Left kidney (tissue), 8 donors: ENCODE data around the gene PRAMEF8. TPM values are rescaled to one million over a fixed set of nuclear protein-coding genes. Genes with fewer than 3 reads are reported as not detected.
"Not testable (repeated sequence)": the region's sequence is repeated elsewhere in the genome, so short reads cannot be mapped to it uniquely, and the experiment has no call there.

Experiments used
- DNase-seq: peaks from one replicate; pipeline ENCODE4 v3.0.0-alpha.2; 2013
- long read RNA-seq, 8 donors: transcript quantifications; one replicate each; lab custom pipeline, GENCODE V29; 2026
- polyA plus RNA-seq: library from polyadenylated mRNA; unstranded; fragments of 120-200 nt; gene quantifications from one replicate; pipeline ENCODE4 v1.2.1, GENCODE V29; 2013; ENCODE audit not compliant: insufficient read length

The PRAMEF8 gene
- not detected for polyA plus RNA-seq
- long read RNA-seq, donor 1 = 0 reads
- long read RNA-seq, donor 2 = 0 reads
- long read RNA-seq, donor 3 = 0 reads
- long read RNA-seq, donor 4 = 0 reads
- long read RNA-seq, donor 5 = 0 reads
- long read RNA-seq, donor 6 = 0 reads
- long read RNA-seq, donor 7 = 0 reads
- long read RNA-seq, donor 8 = 0 reads

DNA sequence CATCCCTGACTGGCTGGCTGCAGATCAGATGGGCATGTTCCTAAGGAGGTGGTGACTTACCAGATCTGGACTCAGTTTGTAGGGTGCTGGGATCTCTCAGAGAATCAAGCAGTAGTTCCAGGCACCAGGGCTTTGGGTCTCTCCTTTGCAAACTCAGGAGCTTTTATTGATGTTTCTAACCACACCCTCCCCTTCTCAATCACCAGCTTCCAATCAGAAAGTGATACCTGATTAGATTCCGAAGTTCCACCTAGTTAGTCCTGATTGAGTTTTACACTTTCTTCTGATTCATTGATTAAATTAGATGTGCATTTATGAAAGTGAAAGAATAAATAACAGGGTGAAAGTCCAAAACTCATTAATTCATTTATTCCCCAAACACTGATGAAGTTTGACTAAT lies at the start of gene PRAMEF8:
Gene PRAMEF8, minus strand, starts transcription at position 101 of the 400 bp plus-strand sequence. CDS start 1,046 bp downstream, outside the sequence.
- DNase-seq = not testable (repeated sequence)

DNA sequence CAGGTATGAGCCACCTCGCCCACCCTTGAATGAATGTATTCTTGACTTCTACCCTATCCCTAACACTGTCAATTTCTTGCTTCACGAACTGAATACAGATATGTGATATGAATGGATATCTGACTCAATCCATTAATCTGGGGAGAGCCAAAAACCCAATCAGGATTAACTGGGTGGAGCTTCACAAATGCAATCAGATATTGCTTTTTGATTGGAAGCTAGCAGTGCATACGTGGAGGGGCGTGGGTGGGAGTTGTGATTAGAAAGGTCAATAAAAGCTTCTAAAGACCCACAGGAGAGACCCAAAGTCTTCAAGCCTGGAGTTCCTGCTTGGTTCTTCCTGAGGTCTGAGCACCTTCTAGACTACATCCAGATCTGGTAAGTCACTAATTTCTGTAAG lies 30.3 kb upstream of the PRAMEF8 start, which contains the start of gene PRAMEF15:
Gene PRAMEF15, plus strand, starts transcription at position 301 of the 400 bp plus-strand sequence. CDS start 2,827 bp downstream, outside the sequence.
- not testable (repeated sequence) for DNase-seq

DNA sequence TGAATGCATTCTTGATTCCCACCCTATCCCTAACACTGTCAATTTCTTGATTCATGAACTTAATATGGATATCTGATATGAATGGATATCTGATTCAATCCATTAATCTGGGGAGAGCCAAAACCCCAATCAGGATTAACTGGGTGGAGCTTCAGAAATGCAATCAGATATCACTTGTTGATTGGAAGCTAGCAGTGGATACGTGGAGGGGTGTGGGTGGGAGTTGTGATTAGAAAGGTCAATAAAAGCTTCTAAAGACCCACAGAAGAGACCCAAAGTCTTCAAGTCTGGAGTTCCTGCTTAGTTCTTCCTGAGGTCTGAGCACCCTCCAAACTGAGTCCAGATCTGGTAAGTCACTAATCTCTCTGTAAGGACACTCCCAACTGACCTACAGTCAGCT lies 18.3 kb upstream of the PRAMEF8 start, which contains the start of gene PRAMEF33:
Gene PRAMEF33, plus strand, starts transcription at position 301 of the 400 bp plus-strand sequence. CDS start 2,416 bp downstream, outside the sequence.
- not testable (repeated sequence) for DNase-seq

DNA sequence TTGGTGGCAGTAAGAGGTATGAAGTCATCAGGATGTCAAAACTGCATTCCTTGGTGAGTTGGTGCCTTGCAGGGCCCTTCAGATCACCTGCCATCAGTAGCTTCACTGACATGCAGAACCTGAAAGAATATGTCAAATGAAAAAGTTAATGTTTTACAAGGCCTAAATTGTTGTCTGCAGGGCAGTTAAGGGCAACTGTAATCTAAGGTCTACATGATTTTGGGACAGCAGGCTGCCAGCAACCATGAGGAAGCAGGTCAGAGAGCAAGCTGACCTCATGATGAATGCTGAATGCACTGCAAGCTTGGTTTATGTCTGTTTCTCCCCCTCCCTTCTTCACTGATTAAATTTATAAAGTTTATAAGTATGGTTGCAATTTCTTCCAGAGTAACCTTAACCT lies 17.3 kb upstream of the PRAMEF8 start:
- not testable (repeated sequence) for DNase-seq

DNA sequence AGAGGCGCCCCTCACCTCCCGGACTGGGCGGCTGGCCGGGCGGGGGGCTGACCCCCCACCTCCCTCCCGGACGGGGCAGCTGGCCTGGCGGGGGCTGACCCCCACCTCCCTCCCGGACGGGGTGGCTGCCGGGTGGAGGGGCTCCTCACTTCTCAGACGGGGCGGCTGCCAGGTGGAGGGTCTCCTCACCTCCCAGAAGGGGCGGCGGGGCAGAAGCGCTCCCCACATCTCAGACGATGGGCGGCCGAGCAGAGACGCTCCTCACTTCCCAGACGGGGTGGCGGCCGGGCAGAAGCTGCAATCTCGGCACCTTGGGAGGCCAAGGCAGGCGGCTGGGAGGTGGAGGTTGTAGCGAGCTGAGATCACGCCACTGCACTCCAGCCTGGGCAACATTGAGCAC lies 13.8 kb upstream of the PRAMEF8 start:
- not testable (repeated sequence) for DNase-seq

DNA sequence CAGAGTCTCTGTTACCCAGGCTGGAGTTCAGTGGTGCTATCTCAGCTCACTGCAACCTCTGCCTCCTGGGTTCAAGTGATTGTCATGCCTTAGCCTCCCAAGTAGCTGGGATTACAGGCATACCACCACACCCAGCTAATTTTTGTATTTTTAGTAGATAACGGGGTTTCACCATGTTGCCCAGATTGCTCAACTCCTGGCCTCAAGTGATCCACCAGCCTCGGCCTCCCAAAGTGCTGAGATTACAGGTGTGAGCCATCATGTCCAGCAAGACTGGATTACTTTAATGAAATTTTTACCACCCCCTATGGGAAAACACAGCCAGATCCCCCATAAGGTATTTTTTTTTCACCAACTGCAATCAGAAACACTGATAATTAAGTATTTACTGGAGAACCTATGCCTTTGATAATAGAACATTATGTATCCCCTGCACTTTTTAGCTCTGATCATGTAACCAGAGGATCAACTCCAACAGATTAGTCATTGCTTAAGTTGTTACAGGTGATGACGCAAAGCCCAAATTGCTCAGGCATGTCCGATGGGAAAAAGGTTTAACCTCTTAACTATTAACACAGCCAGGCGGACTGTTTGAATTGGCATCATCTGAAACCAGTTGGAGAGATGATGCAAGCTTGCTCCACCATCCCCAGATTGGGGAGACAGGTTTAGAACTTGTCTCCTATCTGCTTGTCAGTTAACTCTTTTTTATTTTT lies 12.4 kb upstream of the PRAMEF8 start:
- not testable (repeated sequence) for DNase-seq

DNA sequence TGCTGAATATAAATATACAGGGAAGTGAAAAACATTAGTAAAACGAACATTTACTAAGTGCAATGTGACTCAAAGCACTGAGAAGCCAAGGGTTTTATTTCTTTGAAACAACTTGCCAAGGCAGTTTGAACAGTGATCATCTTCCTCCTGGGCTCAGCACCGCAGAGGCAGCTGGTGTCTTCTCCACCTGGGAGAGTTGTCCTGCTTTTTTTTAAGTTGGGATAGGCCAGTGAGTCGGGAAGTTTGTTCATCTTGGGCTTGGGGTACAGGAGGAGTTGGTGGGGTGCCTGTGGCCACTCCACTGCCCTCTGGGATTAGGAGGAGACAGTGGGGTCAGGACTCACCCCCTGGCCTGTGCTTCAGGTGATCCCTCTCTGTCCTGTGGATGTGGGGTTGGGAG lies 4.1 kb upstream of the PRAMEF8 start:
- DNase-seq = not testable (repeated sequence)

DNA sequence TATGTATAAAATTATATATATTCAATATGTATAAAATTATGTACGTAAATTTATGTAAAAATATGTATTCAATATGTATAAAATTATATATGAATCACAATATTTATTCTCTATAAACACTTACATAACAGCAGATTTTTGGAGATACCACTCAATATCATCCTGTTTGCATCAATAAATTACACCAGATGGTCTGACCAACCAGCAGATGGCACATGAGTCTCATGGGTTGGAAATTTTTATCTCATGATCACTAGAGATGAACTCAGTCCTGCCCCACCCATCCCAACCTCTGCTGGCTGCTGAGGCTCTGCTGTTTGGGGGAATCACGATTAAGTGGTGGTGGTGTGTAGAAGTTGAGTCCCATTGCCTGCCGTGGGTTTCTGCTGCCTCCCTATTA lies 5.3 kb downstream of the PRAMEF8 start:
- not testable (repeated sequence) for DNase-seq

DNA sequence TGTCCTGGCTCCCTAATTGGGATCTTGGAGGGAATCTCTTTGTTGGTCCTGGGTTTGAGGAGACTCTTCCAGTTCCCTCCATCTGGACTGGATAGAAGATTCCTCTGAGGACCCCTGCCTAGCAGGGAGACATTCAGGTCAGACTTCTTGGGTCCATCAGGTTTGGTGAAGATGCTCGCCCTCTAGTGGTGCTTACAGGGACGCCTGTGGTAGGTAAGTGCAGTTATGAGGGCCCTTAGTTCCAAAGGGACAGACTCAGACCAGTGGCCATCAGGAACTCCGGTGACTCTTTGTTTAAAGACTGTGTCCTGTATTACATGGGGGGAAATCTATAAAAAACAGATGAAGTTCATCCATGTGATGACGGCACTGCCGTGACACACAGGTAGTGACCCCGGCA lies 7.9 kb downstream of the PRAMEF8 start:
- DNase-seq = not testable (repeated sequence)

DNA sequence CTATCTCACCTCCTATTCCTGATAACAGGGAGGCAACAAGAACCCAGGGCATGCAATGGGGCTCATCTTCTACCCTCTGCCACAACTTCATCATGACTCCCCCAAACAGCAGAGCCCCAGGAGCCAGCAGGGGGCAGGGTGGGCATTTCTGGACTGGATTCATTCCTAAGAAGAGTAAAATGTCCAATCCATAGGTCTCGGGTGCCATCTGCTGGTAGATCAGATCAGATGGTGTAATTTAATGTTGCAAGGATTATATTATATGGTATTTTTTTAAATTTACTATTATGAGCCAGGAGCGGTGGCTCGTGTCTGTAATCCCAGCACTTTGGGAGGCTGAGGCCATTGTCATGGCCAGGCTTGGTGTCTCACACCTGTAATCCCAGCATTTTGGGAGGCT lies 19.8 kb downstream of the PRAMEF8 start:
- DNase-seq = not testable (repeated sequence)

DNA sequence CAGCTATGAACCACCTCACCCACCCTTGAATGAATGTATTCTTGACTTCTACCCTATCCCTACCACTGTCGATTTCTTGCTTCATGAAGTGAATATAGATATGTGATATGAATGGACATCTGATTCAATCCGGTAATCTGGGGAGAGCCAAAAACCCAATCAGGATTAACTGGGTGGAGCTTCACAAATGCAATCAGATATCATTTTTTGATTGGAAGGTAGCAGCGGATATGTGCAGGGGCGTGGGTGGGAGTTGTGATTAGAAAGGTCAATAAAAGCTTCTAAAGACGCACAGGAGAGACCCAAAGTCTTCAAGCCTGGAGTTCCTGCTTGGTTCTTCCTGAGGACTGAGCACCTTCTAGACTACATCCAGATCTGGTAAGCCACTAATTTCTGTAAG lies 31.0 kb downstream of the PRAMEF8 start, which contains the start of gene PRAMEF5:
Gene PRAMEF5, plus strand, starts transcription at position 301 of the 400 bp plus-strand sequence. CDS start 5,071 bp downstream, outside the sequence.
- DNase-seq = not testable (repeated sequence)

DNA sequence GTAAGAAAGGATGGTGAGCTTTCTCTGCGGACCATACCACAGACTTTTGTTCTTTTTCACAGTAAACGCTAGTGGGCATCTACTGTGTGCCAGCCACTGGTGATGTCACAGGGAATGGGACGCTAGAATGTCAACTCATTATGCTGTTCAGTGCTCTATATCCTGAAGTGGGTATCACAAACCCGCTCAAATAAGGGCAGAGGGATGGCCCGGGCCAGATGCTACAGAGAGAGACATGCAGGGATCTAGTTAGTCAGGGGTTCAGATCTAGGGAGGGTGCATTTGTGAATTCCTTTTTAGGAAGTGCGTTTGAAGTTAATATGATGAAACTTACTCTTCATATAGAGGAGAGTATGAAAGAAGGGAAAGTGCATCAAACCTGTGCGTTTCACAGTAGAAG lies 37.8 kb downstream of the PRAMEF8 start:
- DNase-seq = not testable (repeated sequence)

DNA sequence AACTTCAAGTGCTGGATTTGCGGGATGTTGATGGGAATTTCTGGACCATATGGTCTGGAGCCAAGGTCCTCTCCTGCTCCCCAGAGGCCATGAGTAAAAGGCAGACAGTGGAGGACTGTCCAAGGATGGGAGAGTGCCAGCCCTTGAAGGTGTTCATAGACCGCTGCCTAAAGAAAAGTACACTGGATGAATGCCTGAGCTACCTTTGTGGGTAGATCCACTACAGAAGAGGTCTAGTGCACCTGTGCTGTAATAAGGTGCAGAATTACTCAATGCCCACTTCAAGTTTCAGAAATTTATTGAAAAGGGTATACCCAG lies 38.4 kb downstream of the PRAMEF8 start:
- DNase-seq = not testable (repeated sequence)

DNA sequence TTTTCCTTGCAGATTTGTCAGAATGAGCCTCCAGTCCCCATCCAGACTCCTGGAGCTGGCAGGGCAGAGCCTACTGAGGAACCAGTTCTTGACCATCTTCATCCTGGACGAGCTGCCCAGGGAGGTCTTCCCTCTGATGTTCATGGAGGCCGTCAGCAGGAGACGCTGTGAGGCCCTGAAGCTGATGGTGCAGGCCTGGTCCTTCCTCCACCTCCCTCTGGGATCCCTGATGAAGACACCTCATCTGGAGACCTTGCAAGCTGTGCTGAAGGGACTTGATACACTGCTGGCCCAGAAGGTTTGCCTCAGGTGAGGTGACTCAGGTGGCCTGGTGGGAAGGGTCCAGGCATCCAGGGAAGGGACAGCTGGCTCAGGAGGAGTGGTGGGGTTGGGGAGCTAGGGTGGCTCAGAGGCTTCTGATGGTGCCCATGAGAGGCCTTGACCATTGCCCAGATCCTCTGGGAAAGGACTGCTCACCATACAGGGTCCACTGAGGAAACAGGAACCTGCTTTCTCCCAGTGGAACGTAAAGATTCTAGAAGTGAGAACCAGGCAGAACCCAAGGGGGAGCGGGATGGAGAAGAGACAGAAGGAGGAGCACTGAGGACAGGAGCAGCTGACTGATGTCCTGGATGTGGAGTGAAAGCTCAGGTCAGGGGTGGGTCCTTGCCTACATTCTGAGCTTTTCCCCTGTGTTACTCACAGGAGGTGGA lies 38.9 kb downstream of the PRAMEF8 start:
- not testable (repeated sequence) for DNase-seq

DNA sequence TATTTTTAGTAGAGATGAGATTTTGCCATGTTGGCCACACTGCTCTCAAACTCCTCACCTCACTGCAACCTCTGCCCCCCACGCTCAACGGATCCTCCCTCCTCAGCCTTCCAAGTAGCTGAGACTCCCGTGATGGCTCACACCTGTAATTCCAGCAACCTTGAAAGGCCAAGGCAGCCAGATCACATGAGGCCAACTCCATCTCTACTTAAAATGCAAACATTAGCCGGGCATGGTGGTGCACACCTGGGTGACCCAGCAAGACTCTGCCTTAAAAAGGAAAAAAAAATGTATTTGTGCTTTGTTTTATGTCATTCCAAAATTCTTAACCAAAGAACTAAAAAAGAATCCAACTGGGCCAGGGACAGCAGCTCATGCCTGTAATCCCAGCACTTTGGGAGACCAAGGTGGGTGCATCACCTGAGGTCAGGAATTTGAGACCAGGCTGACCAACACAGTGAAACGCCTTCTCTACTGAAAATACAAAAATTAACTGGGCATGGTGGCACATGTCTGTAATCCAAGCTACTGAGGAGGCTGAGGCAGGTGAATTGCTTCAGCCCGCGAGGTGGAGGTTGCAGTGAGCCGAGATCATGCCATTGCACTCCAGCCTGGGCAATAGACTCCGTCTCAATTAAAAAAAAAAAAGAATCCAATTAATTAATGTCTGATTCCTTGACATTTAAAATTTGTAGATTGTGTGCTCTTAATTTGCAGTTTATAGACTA lies 41.2 kb downstream of the PRAMEF8 start:
- DNase-seq = not testable (repeated sequence)

DNA sequence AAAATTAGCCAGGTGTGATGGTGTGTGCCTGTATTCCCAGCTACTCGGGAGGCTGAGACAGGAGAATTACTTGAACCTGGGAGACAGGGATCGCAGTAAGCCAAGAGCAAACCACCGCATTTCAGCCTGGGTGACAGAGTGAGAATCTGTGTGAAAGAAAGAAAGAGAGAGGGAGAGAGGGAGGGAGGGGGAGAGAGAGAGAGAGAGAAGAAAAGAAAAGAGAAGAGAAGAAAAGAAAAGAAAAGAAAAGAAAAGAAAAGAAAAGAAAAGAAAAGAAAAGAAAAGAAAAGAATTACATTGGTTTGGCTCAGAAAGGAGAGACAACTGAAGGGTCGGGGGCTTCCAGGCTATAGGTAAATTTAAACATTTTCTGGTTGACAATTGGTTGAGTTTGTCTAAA lies 45.3 kb downstream of the PRAMEF8 start:
- DNase-seq = not testable (repeated sequence)

DNA sequence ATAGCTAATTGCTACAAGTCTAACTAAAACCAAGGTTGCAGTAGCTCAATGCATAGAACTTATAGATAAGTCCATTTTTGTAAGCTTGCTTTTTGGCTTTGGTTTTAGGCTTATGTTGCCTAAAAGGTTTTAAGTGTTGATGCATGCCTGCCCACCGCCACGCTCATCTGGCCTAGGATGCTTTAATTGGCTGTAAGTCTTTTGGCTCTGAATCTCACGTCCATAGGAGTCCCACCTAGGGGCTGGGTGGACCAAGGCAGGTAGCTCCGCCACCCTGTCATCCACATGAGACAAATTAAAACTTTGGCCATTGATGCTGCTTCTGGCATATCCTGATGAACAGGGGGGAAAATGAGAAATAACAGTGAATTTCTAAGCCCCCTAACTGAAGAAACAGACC lies 47.4 kb downstream of the PRAMEF8 start:
- not testable (repeated sequence) for DNase-seq

DNA sequence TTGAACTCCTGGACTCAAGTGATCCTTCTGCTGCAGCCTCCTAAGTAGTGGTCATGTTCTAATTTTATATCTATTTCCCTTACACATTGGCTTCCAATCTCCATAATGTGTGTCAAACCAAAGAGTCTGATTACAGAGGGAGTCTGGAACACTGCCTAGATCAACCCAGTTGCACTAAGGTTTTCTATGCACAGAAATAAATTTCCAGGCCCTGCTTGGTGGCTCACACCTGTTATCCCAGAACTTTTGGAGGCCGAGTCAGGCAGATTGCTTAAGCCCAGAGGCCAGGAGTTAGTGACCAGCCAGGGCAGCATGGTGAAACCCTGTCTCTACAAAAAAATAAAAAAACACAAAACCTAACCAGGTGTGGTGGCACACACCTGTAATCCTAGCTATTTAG lies 50.9 kb downstream of the PRAMEF8 start:
- peak; percentile 3 for DNase-seq

DNA sequence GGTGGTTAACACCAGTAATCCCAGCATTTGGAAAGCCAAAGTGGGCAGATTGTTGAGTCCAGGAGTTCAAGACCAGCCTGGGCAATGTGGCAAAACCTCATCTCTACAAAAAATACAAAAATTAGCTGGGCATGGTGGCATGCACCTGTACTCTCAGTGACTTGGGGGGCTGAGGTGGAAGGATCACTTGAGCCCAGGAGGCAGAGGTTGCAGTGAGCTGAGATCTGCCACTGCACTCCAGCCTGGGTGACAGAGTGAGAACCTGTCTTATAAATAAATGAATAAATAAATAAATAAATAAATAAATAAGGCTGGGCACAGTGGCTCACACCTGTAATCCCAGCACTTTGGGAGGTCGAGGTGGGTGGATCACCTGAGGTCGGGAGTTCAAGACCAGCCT lies 52.9 kb downstream of the PRAMEF8 start:
- DNase-seq = not testable (repeated sequence)
